A549 (cell line): ENCODE measurements around the gene SORCS2. TPM values are rescaled to one million over a fixed set of nuclear protein-coding genes. Genes with fewer than 3 reads are reported as not detected.

ENCODE experiments used
- ATAC-seq, 2 experiments: fragments of 200-7000 bp in 1 of 2; fragments of >200 bp in 1 of 2; cut with Nextera tagmentation in 1 of 2; cut with Tn5 transposase in 1 of 2; 3 replicates each; pipeline versions ENCODE4 v1.8.0 to v1.9.1; 2018 to 2020; ENCODE audit warnings: mild to moderate bottlenecking in 1 of 2, moderate library complexity in 1 of 2
- CTCF ChIA-PET: fragments of 300-600 bp; sonication (Branson Sonifier 250); formaldehyde crosslinking; extraction: SDS; loops from one replicate; lab custom pipeline; 2021; ENCODE audit warnings: antibody characterized with exemption, inconsistent platforms; lab: Yijun Ruan, JAX
- POLR2A ChIA-PET: fragments of 350-600 bp; formaldehyde crosslinking; extraction: SDS; loops from one replicate; lab custom pipeline; 2021; ENCODE audit warnings: antibody characterized with exemption, inconsistent platforms; lab: Yijun Ruan, JAX
- DNase-seq, 2 experiments: peaks; one replicate each; pipeline versions ENCODE4 v3.0.0 to v3.0.0-alpha.2; 2011 to 2016; ENCODE audit warnings: low read depth in 1 of 2, low spot score in 1 of 2
- FAIRE-seq: peaks from 2 replicates; lab custom pipeline; 2011; peaks lifted over from hg19 to GRCh38; lab: Jason Lieb, UNC
- H3K27ac ChIP-seq, 2 experiments: fragments of >200 bp; sonication (Bioruptor Twin); formaldehyde crosslinking; 3 replicates each; pipeline ENCODE4 v1.5.1; 2016 to 2017
- H3K4me1 ChIP-seq: fragments of >200 bp; sonication (Bioruptor Twin); formaldehyde crosslinking; 3 replicates; pipeline ENCODE4 v1.6.1; 2016
- H3K4me2 ChIP-seq: fragments of >200 bp; sonication (Bioruptor Twin); formaldehyde crosslinking; 3 replicates; pipeline ENCODE4 v1.6.1; 2016
- H3K4me3 ChIP-seq: fragments of >200 bp; sonication (Bioruptor Twin); formaldehyde crosslinking; 3 replicates; pipeline ENCODE4 v1.5.1; 2016
- H3K9me3 ChIP-seq: fragments of >200 bp; sonication (Bioruptor Twin); formaldehyde crosslinking; 3 replicates; pipeline ENCODE4 v1.6.1; 2016
- BCL3 ChIP-seq: fragments of >200 bp; sonication (Bioruptor Twin); formaldehyde crosslinking; IDR thresholded peaks from 3 replicates; pipeline ENCODE4 v1.6.1; 2016
- BHLHE40 ChIP-seq: IDR thresholded peaks from 2 replicates; pipeline ENCODE4 v1.6.1; 2012; ENCODE audit warnings: low read depth, low read length, inconsistent platforms
- CBX2 ChIP-seq: fragments of 200-600 bp; sonication (generic); IDR thresholded peaks from 2 replicates; pipeline ENCODE4 v1.6.1; 2016; ENCODE audit warnings: low read depth, mild to moderate bottlenecking, borderline replicate concordance
- EHF ChIP-seq: fragments of 250-450 bp; sonication (Bioruptor Pico); IDR thresholded peaks from 2 replicates; pipeline ENCODE4 v1.5.0; 2020; ENCODE audit warnings: mild to moderate bottlenecking
- EP300 ChIP-seq, 2 experiments: fragments of >200 bp; sonication (Bioruptor Twin); formaldehyde crosslinking; IDR thresholded peaks; 2 replicates in 1 of 2; 3 replicates in 1 of 2; pipeline ENCODE4 v1.6.1; 2016 to 2017
- ESRRA ChIP-seq: fragments of 150-350 bp; IDR thresholded peaks from 2 replicates; pipeline ENCODE4 v1.6.1; 2014; ENCODE audit warnings: mild to moderate bottlenecking, low read length, borderline replicate concordance
- FOXS1 ChIP-seq: fragments of 250-450 bp; sonication (Bioruptor Pico); IDR thresholded peaks from 2 replicates; pipeline ENCODE4 v1.5.0; 2020; ENCODE audit warnings: mild to moderate bottlenecking, moderate library complexity
- GATA3 ChIP-seq: IDR thresholded peaks from 2 replicates; pipeline ENCODE4 v1.6.1; 2012; ENCODE audit warnings: borderline replicate concordance
- KDM1A ChIP-seq: fragments of 200-600 bp; sonication (generic); IDR thresholded peaks from 2 replicates; pipeline ENCODE4 v1.6.1; 2016; ENCODE audit warnings: low read depth, mild to moderate bottlenecking
- MAZ ChIP-seq: fragments of 150-350 bp; IDR thresholded peaks from 2 replicates; pipeline ENCODE4 v1.6.1; 2014; ENCODE audit warnings: antibody characterized with exemption, low read depth, low read length, borderline replicate concordance
- NR3C1 ChIP-seq: fragments of >200 bp; sonication (Bioruptor Twin); formaldehyde crosslinking; IDR thresholded peaks from 3 replicates; pipeline ENCODE4 v1.6.1; 2017
- POLR2AphosphoS2 ChIP-seq: conservative IDR thresholded peaks from 2 replicates; pipeline ENCODE4 v1.6.1; 2012; ENCODE audit warnings: low read length, improper control_type of control experiment, inconsistent platforms
- RAD21 ChIP-seq, 2 experiments: fragments of >200 bp in 1 of 2; sonication (Bioruptor Twin) in 1 of 2; formaldehyde crosslinking in 1 of 2; IDR thresholded peaks in 1 of 2; conservative IDR thresholded peaks in 1 of 2; 2 replicates in 1 of 2; 3 replicates in 1 of 2; pipeline ENCODE4 v1.6.1; 2012 to 2018; ENCODE audit warnings: inconsistent platforms in 1 of 2
- SREBF2 ChIP-seq: fragments of 450-650 bp; IDR thresholded peaks from 2 replicates; pipeline ENCODE4 v1.6.1; 2014; ENCODE audit warnings: mild to moderate bottlenecking, moderate library complexity
- TP53 ChIP-seq: fragments of 250-450 bp; sonication (Bioruptor Pico); IDR thresholded peaks from 2 replicates; pipeline ENCODE4 v1.5.0; 2021; ENCODE audit warnings: mild to moderate bottlenecking, moderate library complexity
- USF2 ChIP-seq: fragments of 450-650 bp; IDR thresholded peaks from 2 replicates; pipeline ENCODE4 v1.6.1; 2014; ENCODE audit warnings: antibody characterized with exemption
- WGBS: methylation state at CpG from one replicate; pipeline ENCODE4 v1.1.6; 2017; ENCODE audit errors: missing lambda C conversion rate; 5-methylcytosine and 5-hydroxymethylcytosine counted together
- polyA plus RNA-seq, 4 experiments: library from polyadenylated mRNA; depleted of rRNA in 3 of 4; stranded (reverse); fragments of >200 nt; fragmentation: RNase III in 1 of 4; extraction: RNeasy Plus Mini Kit Qiagen cat#74134 plus additional on column Dnase treatment in 1 of 4; gene quantifications; 2 replicates in 3 of 4; 3 replicates in 1 of 4; pipeline ENCODE4 v1.2.3, GENCODE V29; 2011 to 2017
- TF ChIP-seq, protein P1 (sequence below): fragments of 250-450 bp; sonication (Bioruptor Pico); IDR thresholded peaks from 2 replicates; pipeline ENCODE4 v1.5.0; 2021; ENCODE audit warnings: mild to moderate bottlenecking, moderate library complexity, borderline replicate concordance
- TF ChIP-seq, protein P2 (sequence below): fragments of 150-350 bp; IDR thresholded peaks from 2 replicates; pipeline ENCODE4 v1.6.1; 2014; ENCODE audit warnings: low read depth, mild to moderate bottlenecking, low read length
- TF ChIP-seq, protein P3 (sequence below): fragments of >200 bp; sonication (Bioruptor Twin); formaldehyde crosslinking; IDR thresholded peaks from 2 replicates; pipeline ENCODE4 v1.6.1; 2016
- TF ChIP-seq, protein P4 (sequence below): IDR thresholded peaks from 2 replicates; pipeline ENCODE4 v1.6.1; 2012

Gene SORCS2
- polyA plus RNA-seq, 2 of the 4 experiments (the other 2 are of a cell fraction) = 1.4 to 4.6 TPM

DNA sequence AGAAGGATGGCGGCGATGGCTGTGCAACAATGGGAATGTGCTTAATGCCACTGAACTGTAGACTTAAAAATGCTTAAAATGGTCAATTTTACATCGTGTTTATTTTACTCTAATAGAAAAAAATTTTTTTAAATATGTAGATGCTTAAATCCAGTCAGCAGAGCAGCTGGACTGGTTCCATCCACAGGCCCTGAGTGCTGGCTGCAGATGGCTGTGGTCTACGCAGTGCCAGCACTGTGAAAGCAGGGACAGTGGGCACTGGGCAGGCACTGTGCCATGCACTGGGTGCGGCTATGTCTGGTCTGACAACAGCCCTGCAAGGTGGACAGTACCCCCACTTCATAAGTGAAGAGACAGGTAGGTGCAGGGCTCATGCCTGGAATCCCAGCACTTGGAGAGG lies 572.1 kb downstream of the SORCS2 start:
- Histone ChIP-seq H3K4me1 (peaks cover 13% of the 10 kb centered on the region), H3K27ac (no peak overlapping the region), H3K4me3 (no peak overlapping the region), H3K4me2 (no peak overlapping the region), H3K9me3 (no peaks in the 10 kb centered on the region)
- ATAC-seq (no peak), FAIRE-seq (no peak), DNase-seq (no peak)
- 85% methylated on average over 5 of the region's 5 CpGs for WGBS
- TF ChIP-seq GATA3 = no peak
- TF ChIP-seq USF2 = no peak
- TF ChIP-seq, protein P1, sequence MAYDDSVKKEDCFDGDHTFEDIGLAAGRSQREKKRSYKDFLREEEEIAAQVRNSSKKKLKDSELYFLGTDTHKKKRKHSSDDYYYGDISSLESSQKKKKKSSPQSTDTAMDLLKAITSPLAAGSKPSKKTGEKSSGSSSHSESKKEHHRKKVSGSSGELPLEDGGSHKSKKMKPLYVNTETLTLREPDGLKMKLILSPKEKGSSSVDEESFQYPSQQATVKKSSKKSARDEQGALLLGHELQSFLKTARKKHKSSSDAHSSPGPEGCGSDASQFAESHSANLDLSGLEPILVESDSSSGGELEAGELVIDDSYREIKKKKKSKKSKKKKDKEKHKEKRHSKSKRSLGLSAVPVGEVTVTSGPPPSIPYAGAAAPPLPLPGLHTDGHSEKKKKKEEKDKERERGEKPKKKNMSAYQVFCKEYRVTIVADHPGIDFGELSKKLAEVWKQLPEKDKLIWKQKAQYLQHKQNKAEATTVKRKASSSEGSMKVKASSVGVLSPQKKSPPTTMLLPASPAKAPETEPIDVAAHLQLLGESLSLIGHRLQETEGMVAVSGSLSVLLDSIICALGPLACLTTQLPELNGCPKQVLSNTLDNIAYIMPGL (CRISPR knock-in tag) = no peak
- TF ChIP-seq FOXS1 = no peak
- TF ChIP-seq BCL3 = no peak
- TF ChIP-seq ESRRA = no peak
- TF ChIP-seq MAZ = no peak
- TF ChIP-seq RAD21 (conservative IDR thresholded peaks at IDR 0.05 in 1 of 2, IDR thresholded peaks at IDR 0.05 in 1 of 2) = no peak
- TF ChIP-seq, protein P2, sequence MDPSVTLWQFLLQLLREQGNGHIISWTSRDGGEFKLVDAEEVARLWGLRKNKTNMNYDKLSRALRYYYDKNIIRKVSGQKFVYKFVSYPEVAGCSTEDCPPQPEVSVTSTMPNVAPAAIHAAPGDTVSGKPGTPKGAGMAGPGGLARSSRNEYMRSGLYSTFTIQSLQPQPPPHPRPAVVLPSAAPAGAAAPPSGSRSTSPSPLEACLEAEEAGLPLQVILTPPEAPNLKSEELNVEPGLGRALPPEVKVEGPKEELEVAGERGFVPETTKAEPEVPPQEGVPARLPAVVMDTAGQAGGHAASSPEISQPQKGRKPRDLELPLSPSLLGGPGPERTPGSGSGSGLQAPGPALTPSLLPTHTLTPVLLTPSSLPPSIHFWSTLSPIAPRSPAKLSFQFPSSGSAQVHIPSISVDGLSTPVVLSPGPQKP = no peak
- no peak for TF ChIP-seq BHLHE40
- TF ChIP-seq KDM1A = no peak
- TF ChIP-seq POLR2AphosphoS2 = no peak
- POLR2A ChIA-PET = no interaction called here
- CTCF ChIA-PET = interaction anchor here (0.8 to 1.5 kb wide), 2 partner anchors 13 to 222 kb away, joined by 3 read pairs; no protein-coding TSS in a partner anchor

DNA sequence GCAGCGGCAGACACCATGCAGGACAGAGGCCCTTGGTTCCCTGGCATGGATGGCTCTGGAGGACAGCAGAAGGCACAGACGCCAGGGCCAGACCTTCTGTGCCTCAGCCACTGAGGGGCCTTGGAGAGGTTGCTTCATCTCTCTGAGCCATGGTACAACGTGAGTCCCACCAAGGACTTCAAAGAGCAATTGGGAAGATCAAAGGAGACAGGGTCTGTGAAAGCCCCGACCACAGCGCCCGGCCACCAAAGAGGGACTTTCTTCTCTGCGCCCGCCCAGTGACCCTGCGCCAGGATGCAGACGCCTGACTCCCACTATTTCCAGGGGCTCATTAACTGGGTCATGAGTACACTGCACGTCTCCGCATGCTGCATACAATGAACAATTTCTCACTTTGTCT lies 573.3 kb downstream of the SORCS2 start:
- FAIRE-seq = no peak
- H3K4me3 ChIP-seq = no peak overlapping the region
- ATAC-seq = no peak
- no peaks in the 10 kb centered on the region for H3K9me3 ChIP-seq
- 87% methylated on average over 12 of the region's 12 CpGs for WGBS
- no peak overlapping the region for H3K27ac ChIP-seq
- H3K4me2 ChIP-seq = no peak overlapping the region
- ChIA-PET POLR2A (no interaction called here), CTCF (interaction anchor here (0.5 to 1.5 kb wide), 2 partner anchors 221 to 695 kb away, joined by 3 read pairs; no protein-coding TSS in a partner anchor)
- TF ChIP-seq SREBF2 (no peak), CBX2 (no peak), EP300 (IDR thresholded peaks at IDR 0.05) (no peak), MAZ (no peak)
- DNase-seq = no peak
- peaks cover 3% of the 10 kb centered on the region for H3K4me1 ChIP-seq

- no peaks in the 10 kb centered on the region for H3K9me3 ChIP-seq
- WGBS = 96% methylated on average over 11 of the region's 11 CpGs
- ATAC-seq = no peak
- DNase-seq = no peak
- H3K4me2 ChIP-seq = no peak overlapping the region
- H3K27ac ChIP-seq = no peak overlapping the region
- ChIA-PET POLR2A (no interaction called here), CTCF (interaction anchor here (0.5 kb wide), 1 partner anchor 695 kb away, joined by 3 read pairs; no protein-coding TSS in a partner anchor)
- FAIRE-seq = no peak
- TF ChIP-seq, protein P3, sequence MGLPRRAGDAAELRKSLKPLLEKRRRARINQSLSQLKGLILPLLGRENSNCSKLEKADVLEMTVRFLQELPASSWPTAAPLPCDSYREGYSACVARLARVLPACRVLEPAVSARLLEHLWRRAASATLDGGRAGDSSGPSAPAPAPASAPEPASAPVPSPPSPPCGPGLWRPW = no peak
- TF ChIP-seq, protein P2 = no peak
- TF ChIP-seq, protein P4, sequence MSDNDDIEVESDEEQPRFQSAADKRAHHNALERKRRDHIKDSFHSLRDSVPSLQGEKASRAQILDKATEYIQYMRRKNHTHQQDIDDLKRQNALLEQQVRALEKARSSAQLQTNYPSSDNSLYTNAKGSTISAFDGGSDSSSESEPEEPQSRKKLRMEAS = no peak
- no peak for TF ChIP-seq TP53 (CRISPR knock-in tag)
- no peak for TF ChIP-seq MAZ
- no peak for TF ChIP-seq NR3C1
- TF ChIP-seq EHF = no peak
- TF ChIP-seq GATA3 = no peak
- H3K4me1 ChIP-seq = no peaks in the 10 kb centered on the region; the same call in 2 of the 3 replicates
- no peak overlapping the region for H3K4me3 ChIP-seq
These were observed 573.7 kb downstream of the SORCS2 start for GRCh38 chr4:7766086-7766485.
